Measurements from ENCODE around the gene DNAH10. TPM values are rescaled to one million over a fixed set of nuclear protein-coding genes. Genes with fewer than 3 reads are reported as not detected.

Gene DNAH10
- total RNA-seq, 1 donor from 2014 or later, result 10.1 TPM

GRCh38 chr12:123830675-123831074 is 68.6 kb downstream of the DNAH10 start:
- intact Hi-C loops (cut with DNase I), result no loop called here
- H3K4me1 ChIP-seq, result no peaks in the 10 kb centered on the region
- no peaks in the 10 kb centered on the region for H3K27me3 ChIP-seq (ENCODE audit: low read depth)
- no peak overlapping the region for H3K4me3 ChIP-seq
- no peaks in the 10 kb centered on the region for H3K36me3 ChIP-seq
- no peaks in the 10 kb centered on the region for H3K9me3 ChIP-seq
- H3K27ac ChIP-seq, result no peak overlapping the region
- ATAC-seq (no peak), DNase-seq (no peak)
- no peak for TF ChIP-seq CTCF (IDR thresholded peaks at IDR 0.05)

GRCh38 chr12:123832052-123832451 is 70.0 kb downstream of the DNAH10 start:
- no peaks in the 10 kb centered on the region for H3K4me1 ChIP-seq
- H3K27me3 ChIP-seq (ENCODE audit: low read depth), result no peaks in the 10 kb centered on the region
- no peaks in the 10 kb centered on the region for H3K36me3 ChIP-seq
- no peak overlapping the region for H3K27ac ChIP-seq
- intact Hi-C loops (cut with DNase I), result no loop called here
- no peaks in the 10 kb centered on the region for H3K9me3 ChIP-seq
- DNase-seq (no peak), ATAC-seq (no peak)
- H3K4me3 ChIP-seq, result no peak overlapping the region
- TF ChIP-seq CTCF (IDR thresholded peaks at IDR 0.05), result no peak

- no peak for ATAC-seq
- Histone ChIP-seq H3K4me3 (no peak overlapping the region), H3K27me3 (ENCODE audit: low read depth) (peaks cover 4% of the 10 kb centered on the region), H3K4me1 (no peaks in the 10 kb centered on the region), H3K27ac (no peak overlapping the region), H3K36me3 (no peaks in the 10 kb centered on the region), H3K9me3 (no peaks in the 10 kb centered on the region)
- no peak for TF ChIP-seq CTCF (IDR thresholded peaks at IDR 0.05)
- DNase-seq, result no peak
- intact Hi-C loops (cut with DNase I), result no loop called here
Observed at GRCh38 chr12:123833830-123834229, 71.7 kb downstream of the DNAH10 start.

- no peak for TF ChIP-seq CTCF (IDR thresholded peaks at IDR 0.05)
- H3K36me3 ChIP-seq, result no peaks in the 10 kb centered on the region
Observed at GRCh38 chr12:123834845-123835244, 72.7 kb downstream of the DNAH10 start.

GRCh38 chr12:123836292-123836691 is 74.2 kb downstream of the DNAH10 start:
- TF ChIP-seq CTCF (IDR thresholded peaks at IDR 0.05), result no peak
- H3K36me3 ChIP-seq, result no peaks in the 10 kb centered on the region
- no peak overlapping the region for H3K4me3 ChIP-seq
- intact Hi-C loops (cut with DNase I), result no loop called here
- DNase-seq (no peak), ATAC-seq (no peak)
- H3K27me3 ChIP-seq (ENCODE audit: low read depth), result peaks cover 4% of the 10 kb centered on the region
- no peaks in the 10 kb centered on the region for H3K4me1 ChIP-seq
- no peaks in the 10 kb centered on the region for H3K9me3 ChIP-seq
- H3K27ac ChIP-seq, result no peak overlapping the region

More at GRCh38 chr12:123834845-123835244, 72.7 kb downstream of the DNAH10 start:
- intact Hi-C loops (cut with DNase I), result no loop called here
- Histone ChIP-seq H3K9me3 (no peaks in the 10 kb centered on the region), H3K27me3 (ENCODE audit: low read depth) (peaks cover 4% of the 10 kb centered on the region), H3K27ac (no peak overlapping the region), H3K4me1 (no peaks in the 10 kb centered on the region), H3K4me3 (no peak overlapping the region)
- DNase-seq (no peak), ATAC-seq (no peak)

- ATAC-seq (no peak), DNase-seq (no peak)
- H3K27me3 ChIP-seq (ENCODE audit: low read depth), result peaks cover 4% of the 10 kb centered on the region
- intact Hi-C loops (cut with DNase I), result no loop called here
- no peaks in the 10 kb centered on the region for H3K4me1 ChIP-seq
- TF ChIP-seq CTCF (IDR thresholded peaks at IDR 0.05), result no peak
- H3K4me3 ChIP-seq, result no peak overlapping the region
- no peaks in the 10 kb centered on the region for H3K36me3 ChIP-seq
- no peaks in the 10 kb centered on the region for H3K9me3 ChIP-seq
- no peak overlapping the region for H3K27ac ChIP-seq
Observed at GRCh38 chr12:123839826-123840225, 77.7 kb downstream of the DNAH10 start.
